HG02623 (cell line): ENCODE data around the gene ABHD16A.

Experiments
- ATAC-seq: cut with Tn5 transposase; IDR thresholded peaks from one replicate; pipeline ENCODE4 v1.9.1; 2021; ENCODE audit warnings: moderate library complexity; ENCODE audit not compliant: unreplicated experiment

ABHD16A gene

DNA sequence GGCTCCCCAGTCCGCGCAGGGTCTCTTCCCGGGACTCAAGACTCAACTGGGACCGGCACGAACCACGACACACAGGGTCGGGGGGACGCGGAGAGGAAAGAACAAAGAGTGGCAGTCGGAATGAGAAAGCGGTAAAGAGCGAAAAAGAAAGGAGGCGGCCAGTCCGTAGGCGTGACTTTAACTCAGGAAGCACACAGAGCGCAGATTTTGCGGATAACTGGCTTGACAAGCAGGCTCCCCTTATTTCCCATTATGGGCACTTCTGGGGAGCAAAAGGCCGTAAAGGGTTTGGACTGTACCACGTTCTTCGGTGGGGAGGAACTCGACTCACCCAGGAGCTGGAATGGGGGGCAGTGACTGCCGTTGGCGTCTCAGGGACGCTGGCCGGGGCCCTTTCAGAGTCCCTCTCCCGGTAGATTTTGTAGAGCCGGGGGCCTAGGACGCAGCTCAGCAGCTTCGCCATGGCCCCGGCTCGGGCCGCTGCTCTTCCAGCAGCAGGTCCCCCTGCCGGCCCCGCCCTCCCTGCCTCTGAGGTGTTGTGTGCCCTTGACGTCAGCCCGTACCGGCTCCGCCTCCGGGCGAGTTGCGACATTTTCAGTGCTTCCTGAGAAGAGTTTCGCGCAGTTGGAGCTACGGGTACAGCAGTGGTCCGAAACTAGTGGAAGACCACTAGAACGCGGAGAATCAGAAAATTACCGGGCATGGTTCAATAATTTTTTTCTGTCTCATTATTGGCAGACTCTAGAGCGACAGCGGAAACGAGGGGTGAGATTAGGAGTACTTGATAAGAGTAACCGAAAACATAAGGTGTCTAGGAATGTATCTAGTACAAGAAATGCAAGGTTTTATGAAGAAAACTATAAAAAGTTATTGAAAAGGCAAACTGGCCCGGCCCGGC, at the start of gene ABHD16A:
Gene ABHD16A, minus strand, starts transcription at position 506 of the 898 bp plus-strand sequence. Its CDS starts 43 bp downstream, at position 463.
- peak; percentile 80 for ATAC-seq

DNA sequence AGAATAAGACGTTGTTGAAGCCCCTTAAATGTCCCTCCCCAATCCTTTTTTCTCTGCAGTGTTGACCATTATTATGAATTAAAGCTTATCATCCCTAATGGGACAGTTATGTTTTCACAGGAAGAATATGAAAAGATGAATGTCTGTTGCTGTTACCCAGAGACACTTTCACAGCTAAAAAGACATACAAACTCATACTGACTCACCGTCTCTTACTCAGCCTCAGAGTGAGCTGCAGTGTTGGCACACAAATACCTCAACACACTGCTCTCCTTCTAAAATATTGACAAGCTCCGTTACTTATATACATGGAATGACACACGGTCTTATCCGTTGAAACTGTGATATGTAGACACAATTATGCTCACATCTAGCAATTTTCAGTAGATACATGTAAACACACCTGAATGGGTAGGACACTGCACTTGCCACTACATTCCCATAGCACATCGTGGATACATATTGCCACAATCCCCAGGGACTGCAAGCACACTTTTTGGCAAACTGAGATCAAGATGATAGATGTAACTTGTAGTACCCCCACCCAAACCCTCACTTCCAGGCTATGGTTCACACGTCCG, 49.7 kb upstream of the ABHD16A start:
- no peak for ATAC-seq

DNA sequence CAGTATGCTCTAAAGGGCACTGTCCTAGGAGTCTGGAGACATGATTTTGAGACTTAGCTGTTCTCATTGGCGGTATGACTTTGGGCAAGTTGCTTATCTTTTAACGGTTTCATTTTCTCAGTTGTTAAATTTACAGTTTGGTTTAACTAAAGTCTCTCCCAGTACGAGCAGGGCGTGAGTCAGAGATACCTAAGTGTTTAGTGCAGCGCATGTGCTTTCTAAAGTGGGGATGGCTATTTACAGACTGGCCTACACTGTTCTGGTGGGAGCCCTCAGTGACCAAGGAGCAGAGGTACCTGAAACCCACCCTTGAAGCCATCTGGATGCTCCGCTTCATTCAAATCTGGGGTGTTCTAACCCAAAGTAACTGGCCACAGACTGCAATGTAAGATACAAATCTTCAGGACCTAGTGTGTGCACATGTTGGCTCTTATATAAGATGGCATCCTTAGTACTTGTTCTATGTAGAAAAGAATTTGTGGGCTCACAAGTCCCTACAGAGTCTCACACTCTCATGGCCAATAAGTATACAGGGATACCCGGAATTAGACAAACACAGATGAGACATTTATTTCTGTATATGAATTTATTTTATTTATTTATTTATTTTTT, 47.4 kb upstream of the ABHD16A start:
- ATAC-seq, result no peak

DNA sequence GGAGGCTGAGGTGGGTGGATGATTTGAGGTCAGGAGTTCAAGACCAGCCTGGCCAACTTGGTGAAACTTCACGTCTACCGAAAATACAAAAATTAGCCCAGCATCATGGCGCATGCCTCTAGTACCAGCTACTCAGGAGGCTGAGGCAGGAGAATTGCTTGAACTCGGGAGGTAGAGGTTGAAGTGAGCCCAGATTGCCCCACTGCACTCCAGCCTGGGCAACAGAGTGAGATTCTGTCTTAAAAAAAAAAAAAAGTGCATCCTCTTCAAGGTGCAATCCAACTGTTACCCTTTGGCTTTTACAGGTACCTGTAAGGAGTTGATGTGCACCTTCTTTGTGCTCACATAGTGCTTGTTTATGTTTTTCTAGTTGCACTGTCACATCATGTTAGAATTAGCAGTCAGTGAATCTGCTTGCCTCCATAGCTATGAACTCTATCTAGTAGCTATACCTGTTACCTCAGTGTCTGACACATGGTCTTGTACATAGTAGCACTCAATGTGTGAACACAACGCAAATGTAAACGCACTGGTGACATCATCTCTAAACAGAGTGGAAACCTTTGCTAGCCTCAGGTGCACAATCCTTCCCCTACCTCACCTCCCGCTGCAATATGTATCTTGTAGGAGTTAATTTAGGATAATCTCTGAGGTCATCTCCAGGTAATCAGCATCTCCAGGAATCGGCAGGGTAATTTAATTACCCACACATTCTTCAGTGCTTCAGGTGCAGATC, 46.3 kb upstream of the ABHD16A start:
- no peak for ATAC-seq

DNA sequence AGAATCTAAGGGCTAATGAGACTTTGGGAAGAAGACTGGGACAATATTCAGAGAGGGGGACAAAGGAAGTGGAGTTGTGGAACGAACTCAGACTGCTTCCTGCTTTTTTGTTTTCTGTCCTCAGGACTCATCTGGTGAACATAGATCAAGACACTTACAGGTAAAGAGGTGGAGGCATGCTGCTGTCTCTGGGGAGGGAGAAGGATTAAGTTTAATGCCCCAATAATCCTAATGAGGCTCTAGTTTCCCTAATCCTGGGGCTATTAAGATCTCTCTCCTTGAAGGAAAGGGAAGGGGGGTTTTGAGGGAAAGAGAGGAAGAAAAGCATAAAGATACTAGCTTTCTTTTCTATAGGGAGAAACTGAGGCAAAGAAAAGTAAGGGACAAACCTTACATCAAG, 41.3 kb upstream of the ABHD16A start:
- ATAC-seq, result no peak

DNA sequence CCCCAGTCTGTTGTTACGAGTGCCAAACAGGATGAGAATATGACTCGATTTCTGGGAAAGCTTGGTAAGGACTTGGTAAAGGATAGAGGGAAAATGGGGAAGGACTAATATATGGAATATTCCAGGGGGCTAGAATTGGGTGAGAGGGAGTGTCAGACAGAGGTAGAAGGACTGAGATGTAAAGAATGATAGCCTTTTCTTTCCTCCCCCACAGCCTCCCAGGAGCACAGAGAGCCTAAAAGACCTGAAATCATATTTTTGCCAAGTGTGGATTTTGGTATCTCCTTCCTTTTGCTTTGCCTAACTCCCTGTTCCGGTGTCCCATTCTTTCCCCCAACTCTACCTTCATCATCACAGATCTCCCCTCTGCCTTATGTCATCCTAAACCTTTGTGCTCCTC, 39.8 kb upstream of the ABHD16A start:
- ATAC-seq, result no peak

DNA sequence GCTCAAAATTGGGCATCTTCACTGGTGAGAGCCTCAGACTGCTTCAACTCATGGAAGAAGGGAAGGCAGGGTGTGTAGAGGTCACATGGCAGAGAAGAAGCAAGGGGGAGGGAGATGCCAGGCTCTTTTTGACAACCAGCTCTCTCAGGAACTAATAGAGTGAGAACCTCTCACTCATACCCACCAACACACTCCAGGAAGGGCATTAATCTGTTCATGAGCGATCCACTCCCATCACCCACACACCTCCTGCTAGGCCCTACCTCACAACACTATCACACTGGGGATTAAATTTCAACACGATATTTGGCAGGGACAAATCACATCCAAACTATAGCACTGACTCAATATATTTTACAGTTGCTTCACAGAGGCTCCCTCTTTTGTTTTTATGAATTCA, 38.7 kb upstream of the ABHD16A start:
- ATAC-seq, result no peak

DNA sequence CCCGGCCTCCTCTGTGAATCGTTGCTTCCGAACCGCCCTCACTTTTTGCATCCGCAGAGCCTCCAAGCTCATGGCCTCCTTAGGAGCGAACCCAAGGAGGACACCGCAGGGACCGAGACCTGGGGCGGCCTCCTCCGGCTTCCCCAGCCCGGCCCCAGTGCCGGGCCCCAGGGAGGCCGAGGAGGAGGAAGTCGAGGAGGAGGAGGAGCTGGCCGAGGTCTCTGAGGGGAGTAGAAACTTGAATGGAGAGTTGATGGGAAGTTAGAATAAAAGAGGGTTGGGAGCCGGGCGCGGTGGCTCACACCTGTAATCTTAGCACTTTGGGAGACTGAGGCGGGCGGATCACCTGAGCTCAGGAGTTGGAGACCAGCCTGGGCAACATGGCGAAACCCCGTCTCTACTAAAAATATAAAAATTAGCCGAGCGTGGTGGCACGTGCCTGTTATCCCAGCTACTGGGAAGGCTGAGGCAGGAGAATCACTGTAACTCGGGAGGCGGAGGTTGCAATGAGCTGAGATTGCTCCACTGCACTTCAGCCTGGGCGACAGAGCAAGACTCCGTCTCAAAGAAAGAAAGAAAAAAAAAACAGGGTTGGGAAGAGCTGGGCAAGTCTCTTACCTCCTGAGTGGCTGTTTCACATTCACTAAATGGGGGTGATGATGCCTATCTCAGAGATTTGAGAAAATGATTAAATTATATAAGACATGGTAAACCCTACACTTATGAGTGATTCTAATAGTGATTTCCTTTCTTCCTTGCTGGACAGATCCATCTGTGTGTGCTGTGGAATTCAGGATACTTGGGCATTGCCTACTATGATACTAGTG, 37.5 kb upstream of the ABHD16A start:
- ATAC-seq, result no peak

DNA sequence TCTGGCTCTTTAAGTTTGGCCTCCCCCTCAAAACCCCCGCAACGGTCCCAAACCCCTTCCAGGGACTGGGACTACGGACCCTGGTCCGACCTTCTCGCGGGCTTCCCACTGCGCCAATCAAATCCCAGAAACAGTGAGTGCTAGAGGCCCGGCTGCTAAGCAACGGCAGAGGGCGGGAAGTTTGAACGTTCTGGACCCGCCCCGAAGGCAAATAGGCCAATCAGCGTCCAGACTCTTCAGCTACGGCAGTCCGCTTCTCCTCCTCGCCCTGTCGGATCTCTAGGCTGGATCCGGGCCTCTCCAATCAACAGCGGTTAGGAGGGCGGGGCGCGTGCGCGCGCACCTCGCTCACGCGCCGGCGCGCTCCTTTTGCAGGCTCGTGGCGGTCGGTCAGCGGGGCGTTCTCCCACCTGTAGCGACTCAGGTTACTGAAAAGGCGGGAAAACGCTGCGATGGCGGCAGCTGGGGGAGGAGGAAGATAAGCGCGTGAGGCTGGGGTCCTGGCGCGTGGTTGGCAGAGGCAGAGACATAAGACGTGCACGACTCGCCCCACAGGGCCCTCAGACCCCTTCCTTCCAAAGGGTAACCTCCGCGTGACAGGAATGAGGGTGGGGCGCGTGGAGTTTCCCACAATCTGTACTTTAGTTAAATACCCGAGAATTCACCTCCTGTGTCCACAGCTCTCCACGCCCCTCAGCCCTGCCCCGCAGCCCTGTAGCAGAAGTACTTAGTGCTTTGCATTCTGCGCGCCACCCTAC, 36.7 kb upstream of the ABHD16A start, which contains the start of gene MSH5:
Gene MSH5, plus strand, starts transcription at position 367 of the 758 bp plus-strand sequence. CDS start 462 bp downstream, outside the sequence.
- peak; percentile 72 for ATAC-seq

DNA sequence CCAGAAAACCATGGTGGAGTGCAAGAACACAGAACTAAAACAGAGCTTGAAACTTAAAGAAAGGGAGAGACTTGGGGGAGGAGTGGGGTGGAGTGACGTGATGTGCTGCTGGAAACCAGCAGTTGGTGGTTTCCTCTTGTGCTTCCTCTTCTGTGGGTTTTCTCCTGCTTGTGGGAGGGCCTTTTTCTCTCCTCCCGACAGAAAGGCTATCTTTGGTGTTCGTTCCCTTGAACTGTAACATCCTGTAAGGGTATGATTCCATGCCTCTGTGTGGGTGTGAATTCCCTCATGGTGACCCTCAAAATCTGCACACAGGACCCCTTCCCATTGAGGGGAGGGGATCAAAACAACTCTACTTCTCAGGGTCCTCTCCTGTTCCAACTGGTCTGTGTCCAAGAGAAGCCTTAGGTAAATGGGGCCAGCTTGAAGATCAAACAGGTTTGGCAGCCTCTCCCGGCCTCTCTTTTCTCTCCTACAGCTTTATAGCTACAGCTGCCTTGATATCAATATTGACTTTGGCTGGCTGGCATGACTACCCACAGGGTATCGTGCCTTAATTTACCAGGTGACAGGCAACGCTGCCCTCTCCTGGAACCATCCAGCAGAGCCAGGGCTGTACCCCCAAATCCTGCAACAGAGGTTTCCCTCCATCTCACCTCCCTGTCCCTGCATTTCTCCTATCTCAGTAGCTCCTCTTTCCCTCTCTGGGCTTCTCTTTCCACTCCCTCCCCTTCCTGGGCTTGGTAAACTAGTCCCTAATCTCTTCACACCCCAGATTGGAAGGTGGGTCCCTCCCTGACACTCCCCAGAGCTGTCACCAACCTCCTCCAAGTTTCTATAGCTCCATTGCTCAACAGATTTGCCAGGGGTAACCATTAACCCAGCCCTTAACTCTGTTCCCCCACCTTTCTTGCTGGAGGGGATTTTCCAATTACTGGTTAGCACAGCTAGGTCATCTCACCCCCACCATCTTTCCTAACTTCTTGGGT, 35.2 kb upstream of the ABHD16A start:
- ATAC-seq, result no peak

DNA sequence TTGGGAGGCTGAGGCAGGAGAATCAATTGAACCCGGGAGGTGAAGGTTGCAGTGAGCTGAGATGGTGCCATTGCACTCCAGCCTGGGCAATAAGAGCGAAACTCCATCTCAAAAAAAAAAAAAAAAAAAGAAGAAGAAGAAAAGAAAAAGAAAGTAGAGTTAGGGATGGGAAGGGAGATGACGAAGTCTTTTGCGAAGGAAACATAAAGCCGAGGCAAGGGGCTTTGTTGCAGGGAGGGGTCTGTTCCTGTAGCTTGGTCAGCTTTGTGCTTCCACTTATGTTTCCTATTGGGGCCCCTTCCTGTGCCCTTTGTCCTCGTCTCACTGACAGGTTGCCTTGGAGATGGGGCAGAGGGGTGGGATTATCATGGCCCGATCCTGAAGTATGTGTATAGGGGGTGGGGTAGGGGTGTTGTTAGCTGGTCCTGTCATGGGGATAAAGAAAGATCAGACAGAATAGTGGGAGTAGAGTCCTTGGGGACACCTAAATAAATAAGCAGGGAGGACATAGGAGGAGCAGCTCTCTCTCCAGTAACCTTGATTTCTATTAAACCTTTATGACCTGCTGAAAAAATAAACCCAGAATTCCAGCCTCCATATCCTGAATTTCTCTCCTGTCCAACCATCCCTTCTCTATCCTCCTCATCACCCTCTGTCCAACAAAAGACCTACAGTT, 34.3 kb upstream of the ABHD16A start:
- ATAC-seq, result no peak

DNA sequence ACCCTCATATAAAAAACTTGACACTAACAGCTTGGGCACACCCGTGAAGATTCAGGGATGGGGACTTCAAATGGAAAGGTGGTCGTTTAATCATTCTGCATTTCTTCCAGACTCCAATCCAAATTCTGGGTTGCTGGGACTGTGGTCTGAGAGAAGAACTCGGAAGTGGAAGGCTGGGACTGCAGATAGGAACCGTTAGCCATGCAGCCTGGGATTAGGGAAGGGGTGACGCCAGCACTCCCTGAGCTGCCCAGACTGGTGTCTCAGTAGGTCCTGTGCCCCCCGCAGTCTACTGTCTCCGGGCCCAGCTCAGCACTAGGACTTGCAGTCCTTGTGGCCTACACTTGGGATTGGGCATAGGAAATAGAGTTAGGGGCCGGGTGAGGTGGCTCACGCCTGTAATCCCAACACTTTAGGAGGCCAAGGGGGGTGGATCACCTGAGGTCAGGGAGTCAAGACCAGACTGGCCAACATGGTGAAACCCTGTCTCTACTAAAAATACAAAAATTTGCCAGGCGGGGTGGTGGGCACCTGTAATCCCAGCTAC, 33.7 kb upstream of the ABHD16A start:
- ATAC-seq, result no peak

DNA sequence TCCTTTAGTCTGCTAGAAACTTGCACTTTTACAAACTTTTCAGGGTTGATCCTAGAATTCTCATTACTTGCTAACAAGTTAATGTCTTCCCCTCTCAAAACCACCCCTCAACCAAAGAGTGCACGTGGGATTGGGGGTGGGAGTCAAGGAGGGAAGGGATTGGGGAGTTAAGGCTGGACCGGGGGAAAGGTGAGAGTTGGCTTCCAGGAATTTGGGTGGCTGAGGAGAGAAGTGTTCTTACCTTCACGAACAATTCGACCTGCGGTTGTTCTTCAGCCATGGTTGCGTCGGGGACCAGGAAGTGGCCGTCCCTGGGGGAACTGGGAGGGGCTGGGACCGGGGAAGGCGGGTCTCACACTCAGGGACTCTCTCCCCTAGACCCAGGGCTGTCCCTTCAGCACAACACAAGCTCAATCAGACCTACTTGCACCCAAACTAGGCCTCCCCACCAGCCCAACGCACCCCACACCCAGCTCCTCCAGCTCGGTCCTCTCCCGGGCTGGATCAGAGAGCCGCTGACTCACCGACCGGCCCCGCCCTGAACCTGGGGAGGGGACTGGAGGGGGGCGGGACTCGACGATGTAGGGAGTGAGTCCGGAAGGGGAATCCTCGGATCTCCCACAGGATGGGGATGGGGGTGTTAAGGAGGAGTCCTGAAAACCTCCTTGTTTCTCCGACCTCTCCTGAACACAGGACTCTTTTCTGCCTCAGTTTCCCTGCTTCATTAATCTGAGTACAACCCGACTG, 33.1 kb upstream of the ABHD16A start, which contains the start of gene CLIC1:
Gene CLIC1, minus strand, starts transcription at position 510 of the 747 bp plus-strand sequence. Its CDS starts 230 bp downstream, at position 280.
- peak; percentile 22 for ATAC-seq

DNA sequence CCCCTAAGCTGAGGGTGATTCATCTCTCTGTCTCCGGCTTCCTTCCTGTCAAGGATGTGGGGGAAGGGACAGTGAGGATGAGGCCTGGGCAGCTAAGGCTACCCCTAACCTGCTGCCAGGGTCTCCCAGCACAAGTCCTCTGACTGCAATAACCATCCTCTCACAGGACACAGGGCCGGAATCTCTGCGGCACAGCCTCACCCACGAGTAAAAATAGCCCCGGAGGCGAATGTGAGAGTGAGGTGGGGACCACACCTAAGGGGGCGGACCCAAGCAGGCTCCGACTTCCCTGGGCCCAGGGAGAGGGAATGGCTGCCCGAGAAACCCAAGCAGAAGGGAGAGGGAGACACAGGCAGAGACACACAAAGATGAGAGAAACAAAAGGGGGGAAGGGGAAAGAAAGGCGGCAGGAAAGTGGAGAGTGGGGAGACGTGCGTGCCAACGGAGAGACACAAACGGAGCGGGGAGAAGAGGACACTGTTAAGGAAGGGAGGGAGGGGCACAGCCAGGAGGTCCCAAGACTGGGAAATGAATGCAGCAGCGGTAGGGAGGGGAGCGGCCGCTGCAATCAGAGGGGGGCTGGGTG, 31.8 kb upstream of the ABHD16A start:
- no peak for ATAC-seq

DNA sequence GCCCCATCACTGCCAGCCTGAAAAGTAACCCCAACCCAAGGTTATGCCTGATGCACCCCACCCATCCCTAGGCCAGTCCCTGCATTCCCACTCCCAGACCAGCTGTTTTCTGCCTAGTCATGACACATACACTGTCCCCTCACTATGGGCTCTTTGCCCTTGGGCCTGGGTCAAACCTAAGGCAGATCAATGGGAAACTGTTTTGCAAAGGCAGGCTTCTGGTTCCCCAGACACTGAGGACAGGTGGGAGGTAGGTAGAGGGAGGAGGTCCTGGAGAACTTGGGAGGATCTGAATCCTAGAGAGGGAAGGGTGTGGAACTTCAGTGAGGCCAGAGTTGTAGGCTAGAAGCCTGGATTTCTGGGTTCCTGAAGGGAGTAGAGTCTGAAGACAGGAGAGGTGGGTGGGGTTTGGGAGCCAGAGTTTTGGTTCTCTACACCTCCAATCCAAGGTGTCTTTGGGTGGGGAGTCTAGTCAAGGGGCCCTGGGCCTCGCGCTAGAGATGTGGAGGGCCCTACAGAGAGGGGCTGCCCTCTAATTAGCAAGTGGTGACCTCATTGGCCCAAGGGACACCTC, 31.2 kb upstream of the ABHD16A start:
- no peak for ATAC-seq

DNA sequence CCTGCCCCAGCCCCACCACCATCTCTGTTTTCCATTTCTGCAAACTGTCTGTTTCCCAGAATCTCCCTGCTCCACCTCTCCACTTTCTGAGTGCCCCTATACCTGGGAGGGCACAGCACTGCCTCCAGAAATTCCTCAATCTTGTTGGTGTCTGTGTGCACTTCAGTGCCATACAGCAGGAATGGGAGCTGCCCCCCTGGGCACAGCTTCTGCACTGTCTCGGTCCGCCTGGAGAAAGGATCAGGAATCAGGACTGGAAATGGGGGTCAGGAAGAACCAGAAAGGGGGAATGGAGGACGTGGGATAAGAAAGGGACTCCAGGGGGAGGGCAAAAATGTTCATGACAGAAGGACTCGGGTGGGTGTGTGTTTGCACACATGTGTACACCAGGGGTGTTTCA, 30.6 kb upstream of the ABHD16A start:
- ATAC-seq, result no peak
